Kidney (tissue), 14 donors: Measurements from ENCODE around the gene SOBP. TPM values are rescaled to one million over a fixed set of nuclear protein-coding genes. Genes with fewer than 3 reads are reported as not detected.

Source experiments
- DNase-seq, 5 donors: peaks; one replicate each; pipeline ENCODE4 v3.0.0-alpha.2; 2013 to 2020
- FAIRE-seq: peaks from 2 replicates; lab custom pipeline; 2012; peaks lifted over from hg19 to GRCh38; lab: Jason Lieb, UNC
- H3K27ac ChIP-seq, 2 donors: one replicate each; pipeline ENCODE4 v1.7.0; 2013; ENCODE audit warnings: low read depth in 2 of 2, low read length in 2 of 2, inconsistent platforms in 1 of 2
- H3K27me3 ChIP-seq: one replicate; pipeline ENCODE4 v1.7.1; 2013; ENCODE audit warnings: low read length, inconsistent platforms; ENCODE audit not compliant: control insufficient read depth, insufficient read depth
- H3K36me3 ChIP-seq, 3 donors: one replicate each; pipeline versions ENCODE4 v1.7.0 to v1.7.1; 2013; ENCODE audit warnings: low read length in 3 of 3, control low read depth in 1 of 3, inconsistent platforms in 1 of 3; ENCODE audit not compliant: insufficient read depth in 3 of 3, control insufficient read depth in 2 of 3
- H3K4me1 ChIP-seq, 3 donors: one replicate each; pipeline versions ENCODE4 v1.7.0 to v1.7.1; 2013; ENCODE audit warnings: low read length in 3 of 3, inconsistent platforms in 1 of 3, low read depth in 1 of 3; ENCODE audit not compliant: control insufficient read depth in 2 of 3, insufficient read depth in 2 of 3
- H3K4me3 ChIP-seq, 3 donors: one replicate each; pipeline versions ENCODE4 v1.7.0 to v1.8.1; 2013; ENCODE audit warnings: low read length in 3 of 3, control low read depth in 1 of 3, inconsistent platforms in 1 of 3
- H3K9ac ChIP-seq, 3 donors: one replicate each; pipeline versions ENCODE4 v1.7.0 to v1.7.1; 2013; ENCODE audit warnings: low read length in 3 of 3, control low read depth in 1 of 3, inconsistent platforms in 1 of 3
- H3K9me3 ChIP-seq, 3 donors: one replicate each; pipeline versions ENCODE4 v1.7.0 to v1.7.1; 2013; ENCODE audit warnings: low read length in 3 of 3, control low read depth in 1 of 3, inconsistent platforms in 1 of 3; ENCODE audit not compliant: control insufficient read depth in 2 of 3, insufficient read depth in 1 of 3
- intact Hi-C: fragments of 100-400 bp; cut with DNase I; formaldehyde crosslinking; loops from one replicate; pipeline ENCODE4 v1.11.1; 2022
- polyA plus RNA-seq: library from polyadenylated mRNA; stranded (reverse); fragments of 350-450 nt; fragmentation: Illumina TruSeq; extraction: RNeasy Lipid Tissue Mini Kit (QIAGEN cat#74804); gene quantifications from one replicate; pipeline ENCODE4 v1.2.3, GENCODE V29; 2014; ENCODE audit warnings: low read depth, low replicate concordance; ENCODE audit not compliant: insufficient read depth
- total RNA-seq: library from RNA; stranded (reverse); fragmentation: NEBNext Ultra II Directional; extraction: Animal tissue kit (Norgen Biotek cat#: 25700); gene quantifications from one replicate; pipeline ENCODE4 v1.2.1, GENCODE V29; 2021
- TF ChIP-seq, protein P1 (sequence below): IDR thresholded peaks from 3 replicates; pipeline ENCODE4 v1.5.1; 2012; ENCODE audit warnings: mild to moderate bottlenecking, moderate library complexity, borderline replicate concordance; ENCODE audit not compliant: insufficient read depth; ENCODE audit errors: extremely low read depth
- donor health status: control.
- donor health status: control.
- donor health status: control.
- donor health status: control.
- donor health status: control.
- donor health status: DM: yes; HTN: yes; CAD: no.
- donor health status: Normal renal cell carcinoma (clear cell type).

Gene SOBP
- total and polyA plus RNA-seq, 2 donors from 2014 or later, result 5.4 to 9.5 TPM

DNA sequence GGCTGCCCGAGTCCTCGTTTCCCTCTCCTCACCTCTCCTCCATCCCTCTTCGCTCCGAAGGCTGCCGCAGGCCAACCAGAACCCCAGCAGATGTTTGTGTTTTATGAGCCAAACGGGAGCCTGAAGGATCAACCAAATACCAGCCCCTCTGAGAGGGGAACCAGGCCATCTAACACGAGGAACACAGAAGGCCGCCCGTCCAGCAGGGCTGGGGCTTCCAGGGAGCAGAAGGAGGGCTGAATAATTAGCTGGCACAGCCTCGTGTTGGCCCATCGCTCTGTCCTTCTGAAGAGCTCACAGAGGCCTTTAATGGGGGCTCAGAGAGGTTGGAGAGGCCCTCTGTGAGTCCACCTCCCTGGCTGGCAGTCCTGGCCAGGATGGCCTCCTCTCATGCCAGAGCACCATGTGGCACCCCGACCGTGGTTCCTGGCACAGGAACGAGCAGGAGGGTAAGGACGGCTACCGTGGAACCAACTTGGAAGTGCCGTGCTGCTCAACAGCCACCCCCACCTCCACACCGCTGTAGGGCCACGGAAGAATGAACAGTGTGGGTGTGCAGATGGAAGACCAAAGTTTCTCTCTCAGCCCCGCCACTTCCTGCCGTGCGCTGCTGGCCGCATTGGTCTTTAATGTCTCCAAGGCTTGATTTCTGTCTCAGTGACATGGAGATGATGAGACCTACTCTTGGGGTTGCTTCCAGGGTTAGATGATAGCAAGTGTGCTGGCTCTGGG lies 179.0 kb downstream of the SOBP start:
- H3K36me3 ChIP-seq, result no peaks in the 10 kb centered on the region
- TF ChIP-seq, protein P1, sequence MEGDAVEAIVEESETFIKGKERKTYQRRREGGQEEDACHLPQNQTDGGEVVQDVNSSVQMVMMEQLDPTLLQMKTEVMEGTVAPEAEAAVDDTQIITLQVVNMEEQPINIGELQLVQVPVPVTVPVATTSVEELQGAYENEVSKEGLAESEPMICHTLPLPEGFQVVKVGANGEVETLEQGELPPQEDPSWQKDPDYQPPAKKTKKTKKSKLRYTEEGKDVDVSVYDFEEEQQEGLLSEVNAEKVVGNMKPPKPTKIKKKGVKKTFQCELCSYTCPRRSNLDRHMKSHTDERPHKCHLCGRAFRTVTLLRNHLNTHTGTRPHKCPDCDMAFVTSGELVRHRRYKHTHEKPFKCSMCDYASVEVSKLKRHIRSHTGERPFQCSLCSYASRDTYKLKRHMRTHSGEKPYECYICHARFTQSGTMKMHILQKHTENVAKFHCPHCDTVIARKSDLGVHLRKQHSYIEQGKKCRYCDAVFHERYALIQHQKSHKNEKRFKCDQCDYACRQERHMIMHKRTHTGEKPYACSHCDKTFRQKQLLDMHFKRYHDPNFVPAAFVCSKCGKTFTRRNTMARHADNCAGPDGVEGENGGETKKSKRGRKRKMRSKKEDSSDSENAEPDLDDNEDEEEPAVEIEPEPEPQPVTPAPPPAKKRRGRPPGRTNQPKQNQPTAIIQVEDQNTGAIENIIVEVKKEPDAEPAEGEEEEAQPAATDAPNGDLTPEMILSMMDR, result no peak
- intact Hi-C loops, result no loop called here
- H3K4me3 ChIP-seq, result no peak overlapping the region
- H3K4me1 ChIP-seq, result peaks cover 5 to 14% (median 6%) of the 10 kb centered on the region in 3 donors
- H3K27ac ChIP-seq, result no peak overlapping the region
- no peaks in the 10 kb centered on the region for H3K9me3 ChIP-seq
- H3K27me3 ChIP-seq, result no peaks in the 10 kb centered on the region
- FAIRE-seq, result no peak
- no peak overlapping the region for H3K9ac ChIP-seq
- DNase-seq, result peak in 4 of 5 donors; percentile 36 to 63 (median 59)

DNA sequence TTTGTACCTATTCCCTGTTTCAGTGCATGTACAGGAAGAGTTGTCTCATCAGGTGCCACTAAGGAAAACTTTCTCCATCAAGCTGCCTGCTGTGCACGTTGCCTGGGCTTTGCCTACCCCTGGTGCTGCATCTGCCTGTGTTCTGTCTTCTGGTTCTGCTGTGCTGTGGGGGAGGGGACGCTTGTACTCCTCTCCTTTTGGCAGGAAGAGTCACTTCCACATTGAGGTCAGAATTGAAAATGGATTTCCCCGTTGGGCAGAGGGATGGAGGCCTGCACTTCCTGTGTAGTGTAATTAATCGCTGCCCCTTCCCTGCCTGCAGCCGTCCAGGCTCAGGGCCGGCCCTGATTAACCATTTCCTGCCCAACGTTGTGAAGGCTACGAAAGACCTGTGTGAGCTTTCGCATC lies 180.9 kb downstream of the SOBP start:
- no peaks in the 10 kb centered on the region for H3K27me3 ChIP-seq
- H3K36me3 ChIP-seq, result no peaks in the 10 kb centered on the region
- no peak overlapping the region for H3K27ac ChIP-seq
- TF ChIP-seq, protein P1, result no peak
- intact Hi-C loops, result no loop called here
- DNase-seq (peak in 4 of 5 donors; percentile 59 to 87 (median 78)), FAIRE-seq (no peak)
- peak overlapping the region in 1 of 3 donors; percentile 30 for H3K9ac ChIP-seq
- H3K4me3 ChIP-seq, result no peak overlapping the region
- no peaks in the 10 kb centered on the region for H3K9me3 ChIP-seq
- H3K4me1 ChIP-seq, result peaks cover 5 to 9% (median 6%) of the 10 kb centered on the region in 3 donors

DNA sequence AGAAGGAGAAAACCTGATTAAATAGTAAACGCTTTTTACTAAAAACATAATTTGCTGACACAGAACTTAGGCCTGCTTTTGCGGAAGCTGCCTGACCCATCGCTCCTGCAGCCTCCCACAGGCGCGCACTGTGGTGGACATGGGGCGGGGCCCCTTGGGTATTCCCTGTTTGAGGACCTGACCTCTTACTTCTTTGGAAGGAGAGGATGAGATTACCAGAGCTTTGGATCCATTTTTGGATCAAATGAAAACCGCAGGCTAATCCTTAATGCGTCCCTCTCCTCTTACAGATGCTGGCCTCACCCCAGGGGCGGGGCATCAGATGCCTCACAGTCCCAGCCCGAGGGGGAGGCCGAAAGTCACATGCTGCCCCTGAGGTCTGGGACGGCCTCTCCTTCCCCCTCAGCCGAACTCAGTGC lies 183.2 kb downstream of the SOBP start:
- DNase-seq, result no peak
- Histone ChIP-seq H3K27ac (no peak overlapping the region), H3K9me3 (no peaks in the 10 kb centered on the region), H3K4me3 (no peak overlapping the region), H3K9ac (no peak overlapping the region), H3K27me3 (no peaks in the 10 kb centered on the region), H3K36me3 (no peaks in the 10 kb centered on the region), H3K4me1 (peaks cover 4 to 6% (median 5%) of the 10 kb centered on the region in 3 donors)
- FAIRE-seq, result no peak
- intact Hi-C loops, result no loop called here
- TF ChIP-seq, protein P1, result no peak
